Stimulated activated CD8-positive, alpha-beta memory T cell treated with anti-CD3 and anti-CD28 coated beads, Interleukin-4, amount 100 ng/mL, for 48 hours (primary cell): ENCODE results near the gene RAE1.

Experiments used
- DNase-seq: peaks from one replicate; pipeline ENCODE4 v3.0.0-alpha.2; 2020

The RAE1 gene

GRCh38 chr20:57372581-57373350 lies 21.7 kb downstream of the RAE1 start:
- DNase-seq: no peak

GRCh38 chr20:57374343-57374930 lies 23.4 kb downstream of the RAE1 start:
- DNase-seq: no peak

DNA sequence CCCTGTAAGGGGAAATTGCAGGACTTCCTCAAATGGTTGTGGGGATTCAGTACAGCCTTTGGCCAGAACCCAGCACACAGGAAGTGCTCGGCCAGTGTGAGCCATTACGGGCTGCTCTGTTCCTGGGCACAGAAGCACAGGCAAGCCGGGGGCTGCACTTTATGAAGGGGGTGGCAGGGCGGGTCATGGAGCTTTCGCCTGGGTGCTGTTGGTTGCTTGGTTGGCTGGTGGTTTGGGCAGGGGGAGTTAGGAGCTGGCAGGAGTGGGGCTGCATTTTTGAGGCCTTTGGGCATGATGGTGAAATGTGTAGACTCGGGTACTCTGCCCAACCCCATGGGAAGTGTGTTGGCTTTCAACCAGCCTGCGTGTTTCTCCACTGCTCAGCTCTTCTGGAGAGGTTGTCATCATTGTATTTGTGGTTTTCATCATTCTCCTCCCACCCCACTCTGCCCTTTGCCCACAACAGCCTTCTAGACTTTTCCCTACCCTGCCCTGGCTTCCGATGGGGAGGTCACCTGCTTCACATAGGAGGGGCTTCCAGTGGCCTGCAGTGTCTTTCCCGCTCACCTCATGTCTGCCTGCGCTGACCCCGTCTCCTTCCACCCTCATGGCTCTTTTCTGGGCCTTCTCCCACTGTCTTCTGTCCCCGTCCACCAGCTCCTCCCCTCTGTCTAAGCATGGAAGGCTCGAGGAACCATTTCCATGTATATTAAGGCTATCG lies 24.0 kb downstream of the RAE1 start:
- no peak for DNase-seq

- no peak for DNase-seq
Measured at GRCh38 chr20:57375652-57376230, 24.7 kb downstream of the RAE1 start.

- no peak for DNase-seq
Measured at GRCh38 chr20:57377350-57377749, 26.3 kb downstream of the RAE1 start.

DNA sequence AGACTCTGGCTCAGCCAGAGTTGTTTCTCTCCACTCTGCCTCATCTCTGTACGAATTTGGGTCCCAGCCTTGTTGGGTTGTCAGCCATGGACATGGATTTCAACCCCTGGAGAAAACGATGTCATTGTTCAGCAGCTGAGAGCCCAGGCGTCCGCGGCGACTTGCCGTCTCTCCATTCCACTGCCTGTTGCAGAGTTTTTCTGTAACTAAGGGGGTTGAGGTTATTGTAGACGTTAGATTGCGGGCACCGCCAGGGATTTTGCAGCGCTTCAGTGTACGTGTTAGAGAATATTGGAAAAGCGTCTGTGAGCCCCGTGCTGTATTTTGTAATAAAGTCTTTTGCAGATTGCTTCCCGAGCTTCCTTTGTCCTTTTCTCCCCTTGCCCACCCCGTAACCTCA lies 27.1 kb downstream of the RAE1 start:
- no peak for DNase-seq

DNA sequence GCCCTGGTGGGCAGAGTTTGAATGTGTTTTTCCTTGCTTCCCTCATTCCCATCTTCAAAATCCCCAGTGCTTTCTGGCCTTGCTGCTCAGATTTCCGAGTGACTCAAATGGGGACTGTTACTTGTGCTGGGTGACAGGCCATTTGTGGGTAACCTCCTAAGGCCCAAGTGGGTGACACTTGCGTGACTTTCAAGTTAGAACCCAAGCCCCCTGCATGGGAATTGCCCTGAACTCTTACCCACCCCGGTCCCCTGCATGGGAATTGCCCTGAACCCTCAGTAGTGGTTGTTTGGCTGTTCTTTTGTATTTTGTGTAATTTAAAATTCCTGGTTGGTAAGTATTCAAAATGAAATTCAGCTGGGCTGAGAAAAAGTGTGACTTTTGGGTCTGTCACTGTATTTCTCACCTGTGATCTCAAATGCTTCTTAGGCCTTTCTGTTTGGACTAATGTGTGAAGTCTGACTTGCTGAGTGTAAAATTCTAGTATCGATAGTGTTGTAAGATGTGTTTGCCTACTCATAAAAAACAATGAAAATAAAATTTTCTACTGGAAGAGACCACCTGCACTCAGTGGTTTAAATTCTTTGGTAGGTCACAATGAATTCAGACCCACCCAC lies 27.7 kb downstream of the RAE1 start:
- DNase-seq: peak; percentile 45

DNA sequence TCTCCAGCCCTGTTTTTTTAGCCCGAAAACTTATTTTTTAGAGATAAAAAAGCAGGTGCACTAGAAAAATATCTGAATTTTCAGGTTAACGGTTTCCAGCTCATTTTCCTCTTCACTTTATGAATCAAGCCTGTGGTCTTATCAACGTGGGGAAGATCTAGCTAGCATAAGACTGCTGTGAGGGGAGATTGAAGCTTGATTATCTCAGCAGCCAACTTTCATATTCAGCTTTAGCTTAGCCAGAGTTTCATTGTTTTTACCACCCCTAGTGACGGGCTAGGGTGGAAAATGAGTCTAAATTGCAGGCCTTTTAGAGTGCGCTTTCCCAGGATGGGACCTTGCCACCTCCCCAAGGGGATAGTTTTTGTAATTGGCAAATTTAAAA lies 28.2 kb downstream of the RAE1 start:
- DNase-seq: no peak

DNA sequence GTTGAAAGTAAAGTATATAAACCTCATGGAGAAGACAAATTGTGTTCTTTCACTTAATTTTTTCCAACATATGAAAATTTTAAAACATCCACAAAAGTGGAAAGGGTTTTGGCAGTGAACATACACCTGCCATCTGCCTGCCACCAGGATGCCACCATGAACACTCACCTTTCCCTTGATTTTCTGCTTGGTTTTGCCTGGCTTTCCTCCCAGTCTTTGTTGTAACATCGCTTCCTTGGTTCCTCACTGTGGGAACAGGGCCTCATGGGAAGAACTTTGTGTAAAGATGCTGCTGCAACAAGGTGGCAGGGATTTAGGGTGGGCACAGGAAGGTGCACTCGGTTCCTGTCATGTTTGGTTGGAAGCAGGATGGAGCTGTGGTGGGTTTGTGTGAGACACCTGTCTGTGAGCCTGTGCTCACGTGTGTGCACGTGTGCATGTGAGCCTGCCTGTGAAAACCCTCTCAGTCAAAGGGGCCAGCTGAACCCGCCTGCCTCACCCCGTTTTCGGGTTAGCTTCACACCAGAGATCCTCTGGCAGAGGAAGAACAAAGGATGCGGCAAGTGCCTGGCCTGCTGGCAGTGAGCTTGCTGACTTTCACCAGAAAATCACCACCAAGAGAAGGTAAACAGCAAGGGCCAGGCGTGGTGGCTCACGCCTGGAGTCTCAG lies 29.2 kb downstream of the RAE1 start:
- peak; percentile 21 for DNase-seq

DNA sequence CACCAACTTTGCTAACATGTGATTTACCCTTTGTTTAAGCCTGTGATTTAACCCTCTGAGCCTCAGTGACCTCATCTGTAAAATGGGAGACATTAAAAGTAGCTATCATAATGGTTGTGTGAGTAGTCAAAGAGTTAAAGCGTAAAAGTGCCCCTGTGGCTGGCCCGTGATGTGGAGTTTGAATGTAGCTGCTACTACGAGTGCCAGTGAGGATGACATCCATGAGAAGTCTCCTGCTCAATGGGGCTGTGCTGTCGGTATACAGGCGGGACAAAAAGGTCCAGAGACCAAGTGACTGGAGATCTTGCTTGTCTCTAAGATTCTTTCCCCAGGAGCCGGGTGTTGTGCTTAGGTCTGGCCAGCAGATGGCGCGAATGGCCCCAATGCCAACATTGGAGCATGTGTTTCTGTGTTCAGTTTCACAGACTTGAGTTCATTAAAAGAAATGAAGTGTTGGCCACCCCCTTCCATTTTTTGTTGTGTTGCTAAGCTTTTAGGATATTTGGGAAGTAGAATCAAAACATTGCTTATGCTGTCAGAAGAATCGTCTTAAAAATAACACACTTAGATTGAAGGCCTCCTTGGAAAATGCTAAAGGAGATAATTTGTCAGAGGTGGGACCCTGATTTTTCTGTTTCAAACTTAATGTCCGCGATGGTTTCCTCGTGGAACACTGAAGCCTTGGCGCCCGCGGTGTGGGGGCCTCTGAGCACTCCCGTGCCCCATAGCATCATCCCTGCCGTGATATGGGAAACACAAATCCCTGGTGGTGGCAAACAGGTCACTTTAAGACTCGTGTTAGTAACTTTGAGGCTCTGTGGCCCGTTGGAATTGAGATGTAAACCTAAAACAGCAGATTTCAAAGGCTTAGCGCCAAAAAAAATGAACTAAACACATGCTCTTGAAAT lies 30.8 kb downstream of the RAE1 start:
- peak; percentile 93 for DNase-seq

GRCh38 chr20:57382516-57382915 lies 31.5 kb downstream of the RAE1 start:
- no peak for DNase-seq

DNA sequence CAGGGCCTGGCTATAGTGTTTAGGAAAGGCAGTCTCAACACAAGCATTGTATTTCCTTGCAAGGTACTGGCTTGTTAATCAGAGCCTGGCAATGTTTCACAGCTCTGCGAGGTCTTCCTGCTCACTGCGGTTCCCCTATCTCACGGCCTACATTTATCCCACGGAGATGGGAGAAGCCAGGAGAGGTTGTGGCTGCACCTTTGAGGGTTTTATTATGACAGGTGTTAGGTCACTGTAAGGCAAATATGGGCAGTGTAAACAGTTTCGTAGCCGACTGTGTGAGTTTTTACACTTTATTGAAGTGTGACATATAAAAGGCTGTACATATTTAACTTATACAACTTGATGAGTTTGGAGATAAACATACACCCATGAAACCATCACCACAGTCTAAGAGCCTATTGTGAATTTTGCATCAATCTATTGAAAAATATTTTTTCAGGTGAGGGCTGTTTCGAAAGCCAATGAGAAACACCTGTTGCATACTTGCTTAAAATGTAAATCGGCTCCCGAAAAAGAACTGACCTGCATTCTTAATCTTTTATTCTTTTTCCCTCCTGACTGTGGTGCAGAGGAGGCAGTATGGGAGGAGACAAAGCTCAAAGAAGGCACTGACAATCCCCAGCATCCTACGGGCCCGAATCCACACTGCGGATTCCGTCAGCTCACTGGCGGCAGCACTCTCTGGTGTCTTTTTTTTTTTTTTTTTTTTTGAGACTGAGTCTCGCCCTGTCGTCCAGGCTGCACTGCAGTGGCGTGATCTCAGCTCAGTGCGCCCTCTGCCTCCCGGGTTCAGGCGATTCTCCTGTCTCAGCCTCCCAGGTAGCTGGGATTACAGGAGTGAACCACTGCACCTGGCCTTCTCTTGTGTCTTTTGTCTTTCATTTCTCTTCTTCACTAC lies 32.6 kb downstream of the RAE1 start:
- DNase-seq: no peak

DNA sequence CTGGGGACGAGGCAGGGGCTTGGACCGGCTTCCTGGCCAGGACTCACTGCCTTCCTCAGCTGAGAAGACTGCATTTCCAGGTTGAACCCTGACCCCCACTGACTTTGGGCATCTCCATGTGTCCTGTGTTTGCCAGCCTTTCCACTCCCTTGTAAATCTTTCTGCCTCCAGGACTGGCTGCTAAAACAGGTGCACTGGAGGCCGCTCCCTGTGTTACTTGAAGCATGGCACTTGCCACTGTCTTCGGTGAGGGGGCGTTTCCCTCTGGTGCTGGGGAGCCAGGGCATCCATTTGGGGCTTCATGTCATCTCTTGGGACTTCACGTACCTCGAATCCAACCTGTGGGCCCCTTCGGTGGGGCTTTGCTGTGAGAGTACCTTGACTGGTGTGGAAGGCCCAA lies 33.4 kb downstream of the RAE1 start:
- DNase-seq: no peak

GRCh38 chr20:57384953-57385761 lies 34.1 kb downstream of the RAE1 start:
- no peak for DNase-seq

GRCh38 chr20:57385940-57386339 lies 34.9 kb downstream of the RAE1 start:
- no peak for DNase-seq

GRCh38 chr20:57386762-57387161 lies 35.7 kb downstream of the RAE1 start:
- no peak for DNase-seq

GRCh38 chr20:57387463-57387862 lies 36.4 kb downstream of the RAE1 start:
- no peak for DNase-seq

DNA sequence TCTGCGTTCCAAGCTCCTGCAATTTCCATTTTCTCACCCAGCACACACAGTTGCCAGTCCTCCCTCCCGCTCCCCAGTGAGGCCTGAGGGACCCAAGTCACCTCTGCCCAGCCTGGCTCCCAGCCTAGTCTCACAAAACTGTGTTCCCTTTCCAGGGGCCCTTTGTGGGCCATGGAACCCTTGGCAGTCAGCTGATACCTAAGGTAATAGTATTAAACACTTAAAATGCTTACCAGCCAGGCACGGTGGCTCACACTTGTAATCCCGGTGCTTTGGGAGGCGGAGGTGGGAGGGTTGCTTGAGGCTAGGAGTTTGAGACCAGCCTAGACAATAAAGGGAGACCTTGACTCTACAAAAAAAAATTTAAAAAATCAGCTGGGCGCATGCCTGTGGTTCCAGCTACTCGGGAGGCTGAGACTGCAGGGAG lies 36.9 kb downstream of the RAE1 start:
- no peak for DNase-seq

DNA sequence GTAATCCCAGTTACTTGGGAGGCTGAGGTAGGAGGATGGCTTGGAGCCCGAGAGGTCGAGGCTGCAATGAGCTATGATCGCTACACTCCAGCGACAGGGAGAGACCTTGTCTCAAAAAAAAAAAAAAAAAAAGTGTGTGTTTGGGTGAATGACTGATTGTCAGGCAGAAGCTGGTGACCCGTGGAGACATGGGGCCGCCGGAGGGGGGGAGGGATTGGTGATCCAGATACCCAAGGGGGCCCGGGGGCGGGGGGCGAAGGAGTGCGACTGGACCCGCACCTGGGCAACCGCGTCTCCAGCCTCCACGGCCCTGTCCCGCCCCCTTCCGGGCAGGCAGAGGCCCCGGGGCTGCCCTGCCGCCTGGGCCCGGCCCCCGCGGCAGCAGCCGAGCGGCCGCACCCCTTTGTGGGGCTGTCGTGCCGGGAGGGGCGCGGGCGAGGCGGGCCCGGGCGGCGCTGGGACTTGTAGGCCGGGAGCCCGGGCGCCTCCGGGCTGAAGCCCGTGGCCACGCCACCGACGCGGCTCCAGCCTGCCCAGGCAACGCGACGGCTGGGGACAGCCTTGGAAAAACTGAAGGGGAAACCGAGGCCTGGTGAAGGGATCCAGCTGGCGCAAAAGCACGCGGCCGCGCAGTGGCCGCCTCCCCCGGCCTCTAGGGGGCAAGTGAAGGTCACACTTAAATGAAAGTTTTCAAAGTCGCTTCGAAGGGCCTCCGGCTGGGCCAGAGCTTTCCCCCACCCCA lies 38.1 kb downstream of the RAE1 start:
- DNase-seq: peak; percentile 72
